ENCODE data around the gene CAND2. TPM values are rescaled to one million over a fixed set of nuclear protein-coding genes. Genes with fewer than 3 reads are reported as not detected.
"Not testable (repeated sequence)": the region's sequence is repeated elsewhere in the genome, so short reads cannot be mapped to it uniquely, and the experiment has no call there.

CAND2 gene
- total RNA-seq, 1 donor from 2014 or later = 14.0 TPM

GRCh38 chr3:12838179-12838965, 41.9 kb downstream of the CAND2 start:
- DNase-seq (ENCODE audit: low spot score in 2 of 2, unreplicated experiment in 2 of 2) = no peak

DNA sequence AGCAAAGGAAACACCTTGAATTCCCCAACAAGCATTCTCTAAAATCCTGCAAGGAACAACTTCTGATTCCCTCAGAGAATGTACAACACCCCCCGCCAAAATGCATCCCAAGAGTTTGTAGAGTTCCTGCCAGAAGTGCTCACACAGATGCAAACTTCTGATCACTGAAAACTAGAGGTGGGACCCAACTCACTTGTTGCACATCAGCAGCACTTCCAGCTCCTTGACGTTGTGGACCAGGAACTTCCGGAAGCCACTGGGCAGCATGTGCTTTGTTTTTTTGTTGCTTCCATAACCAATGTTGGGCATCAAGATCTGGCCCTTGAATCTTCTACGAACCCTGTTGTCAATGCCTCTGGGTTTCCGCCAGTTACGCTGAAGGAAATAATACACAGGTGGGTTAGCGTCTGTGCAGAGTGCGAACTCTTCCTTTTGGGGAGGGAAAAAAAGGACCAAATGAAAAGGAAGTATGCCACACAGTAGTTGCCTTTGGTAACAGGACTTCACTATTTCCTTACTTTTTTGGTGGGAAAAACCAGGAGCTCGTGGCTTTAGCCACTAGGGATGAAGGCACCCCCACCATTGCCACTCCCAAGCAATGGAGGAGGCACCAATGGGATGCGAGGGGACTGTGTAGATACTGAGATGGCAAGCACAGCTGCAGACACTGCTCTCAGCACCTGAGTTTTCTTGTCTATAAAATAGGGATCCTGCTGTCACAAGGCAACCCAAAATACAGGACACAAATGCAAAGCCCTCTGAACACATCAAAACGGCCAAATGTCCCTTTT, 42.9 kb downstream of the CAND2 start:
- DNase-seq (ENCODE audit: low spot score in 2 of 2, unreplicated experiment in 2 of 2) = no peak
- peaks cover 37% of the 10 kb centered on the region for H3K4me1 Mint-ChIP-seq
- H3K27ac Mint-ChIP-seq = peak overlapping the region; percentile 100
- H3K36me3 Mint-ChIP-seq = peaks cover 29% of the 10 kb centered on the region
- TF ChIP-seq, protein P1, sequence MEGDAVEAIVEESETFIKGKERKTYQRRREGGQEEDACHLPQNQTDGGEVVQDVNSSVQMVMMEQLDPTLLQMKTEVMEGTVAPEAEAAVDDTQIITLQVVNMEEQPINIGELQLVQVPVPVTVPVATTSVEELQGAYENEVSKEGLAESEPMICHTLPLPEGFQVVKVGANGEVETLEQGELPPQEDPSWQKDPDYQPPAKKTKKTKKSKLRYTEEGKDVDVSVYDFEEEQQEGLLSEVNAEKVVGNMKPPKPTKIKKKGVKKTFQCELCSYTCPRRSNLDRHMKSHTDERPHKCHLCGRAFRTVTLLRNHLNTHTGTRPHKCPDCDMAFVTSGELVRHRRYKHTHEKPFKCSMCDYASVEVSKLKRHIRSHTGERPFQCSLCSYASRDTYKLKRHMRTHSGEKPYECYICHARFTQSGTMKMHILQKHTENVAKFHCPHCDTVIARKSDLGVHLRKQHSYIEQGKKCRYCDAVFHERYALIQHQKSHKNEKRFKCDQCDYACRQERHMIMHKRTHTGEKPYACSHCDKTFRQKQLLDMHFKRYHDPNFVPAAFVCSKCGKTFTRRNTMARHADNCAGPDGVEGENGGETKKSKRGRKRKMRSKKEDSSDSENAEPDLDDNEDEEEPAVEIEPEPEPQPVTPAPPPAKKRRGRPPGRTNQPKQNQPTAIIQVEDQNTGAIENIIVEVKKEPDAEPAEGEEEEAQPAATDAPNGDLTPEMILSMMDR (IDR thresholded peaks at IDR 0.05; ENCODE audit: unreplicated experiment) = no peak
- no peaks in the 10 kb centered on the region for H3K9me3 Mint-ChIP-seq
- H3K4me3 Mint-ChIP-seq = peak overlapping the region; percentile 100
- no peaks in the 10 kb centered on the region for H3K27me3 Mint-ChIP-seq (ENCODE audit: low read depth)

More at GRCh38 chr3:12838179-12838965, 41.9 kb downstream of the CAND2 start:
- peaks cover 35% of the 10 kb centered on the region for H3K36me3 Mint-ChIP-seq
- peak overlapping the region; percentile 100 for H3K4me3 Mint-ChIP-seq
- H3K27me3 Mint-ChIP-seq (ENCODE audit: low read depth) = no peaks in the 10 kb centered on the region
- peak overlapping the region; percentile 62 for H3K27ac Mint-ChIP-seq
- peaks cover 37% of the 10 kb centered on the region for H3K4me1 Mint-ChIP-seq
- H3K9me3 Mint-ChIP-seq = no peaks in the 10 kb centered on the region
- TF ChIP-seq, protein P1 (IDR thresholded peaks at IDR 0.05; ENCODE audit: unreplicated experiment) = no peak

- H3K4me1 Mint-ChIP-seq = peaks cover 37% of the 10 kb centered on the region
- not testable (repeated sequence) for H3K9me3 Mint-ChIP-seq
These were observed 43.7 kb downstream of the CAND2 start for GRCh38 chr3:12840148-12840547.

GRCh38 chr3:12840591-12841148, 44.2 kb downstream of the CAND2 start:
- peak overlapping the region; percentile 100 for H3K27ac Mint-ChIP-seq
- peak in 1 of 2 experiments; percentile 51 for DNase-seq (ENCODE audit: low spot score in 2 of 2, unreplicated experiment in 2 of 2)
- peaks cover 37% of the 10 kb centered on the region for H3K4me1 Mint-ChIP-seq
- peaks cover 24% of the 10 kb centered on the region for H3K36me3 Mint-ChIP-seq
- H3K9me3 Mint-ChIP-seq = no peaks in the 10 kb centered on the region
- no peaks in the 10 kb centered on the region for H3K27me3 Mint-ChIP-seq (ENCODE audit: low read depth)
- TF ChIP-seq, protein P1 (IDR thresholded peaks at IDR 0.05; ENCODE audit: unreplicated experiment) = no peak
- peak overlapping the region; percentile 100 for H3K4me3 Mint-ChIP-seq

More at GRCh38 chr3:12840148-12840547, 43.7 kb downstream of the CAND2 start:
- Mint-ChIP-seq H3K4me3 (peak overlapping the region; percentile 100), H3K36me3 (peaks cover 27% of the 10 kb centered on the region), H3K27ac (peak overlapping the region; percentile 100)
- DNase-seq (ENCODE audit: low spot score in 2 of 2, unreplicated experiment in 2 of 2); H3K27me3 Mint-ChIP-seq (ENCODE audit: low read depth): not testable (repeated sequence)

DNA sequence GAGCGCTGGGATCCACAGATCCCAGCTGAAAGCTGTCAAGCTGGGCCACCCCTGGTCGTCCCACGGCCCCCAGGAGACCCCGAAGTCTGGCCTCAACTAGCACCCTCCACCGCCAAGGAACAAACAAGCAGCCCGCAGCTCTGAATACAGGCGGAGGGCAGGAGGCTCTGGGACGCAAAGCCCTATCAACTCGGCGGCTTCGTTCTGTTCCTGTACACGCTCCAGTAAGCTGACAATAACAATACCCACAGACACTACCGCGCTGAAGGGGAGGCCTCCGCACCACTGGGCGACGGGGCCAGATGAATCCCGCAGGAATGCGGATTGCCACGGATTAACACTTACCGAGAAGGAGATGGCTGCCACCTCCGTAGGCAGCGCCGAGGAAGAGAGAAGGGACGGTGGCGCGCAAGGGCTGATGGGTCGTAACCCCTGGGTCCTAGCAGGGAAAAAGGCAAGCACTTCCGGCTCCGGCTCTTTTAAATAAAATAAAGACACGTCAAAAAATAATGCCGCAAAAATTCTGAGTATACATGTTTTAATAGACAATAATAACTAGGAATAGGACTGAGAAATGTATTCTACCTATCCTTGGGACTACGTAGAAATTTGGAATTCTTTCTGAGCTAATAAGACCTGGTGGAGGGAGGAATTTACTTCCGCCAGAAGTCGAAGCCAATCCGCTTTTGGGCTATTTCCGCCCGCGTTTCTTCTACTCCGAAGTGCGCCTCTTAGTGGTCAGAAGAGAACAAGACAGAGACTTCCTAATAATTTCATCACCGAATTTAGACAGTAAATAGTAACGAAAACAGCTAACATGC, 44.9 kb downstream of the CAND2 start, which contains the start of gene RPL32:
Gene RPL32 (minus strand): TSS at position 417 of the 821 bp plus-strand sequence. CDS start 1,328 bp downstream, outside the sequence.
- Mint-ChIP-seq H3K36me3 (peaks cover 20% of the 10 kb centered on the region), H3K27ac (peak within 1 kb of the TSS; percentile 100), H3K9me3 (no peaks in the 10 kb centered on the region), H3K4me1 (peaks cover 37% of the 10 kb centered on the region), H3K27me3 (ENCODE audit: low read depth) (no peaks in the 10 kb centered on the region), H3K4me3 (peak within 1 kb of the TSS; percentile 100)
- TF ChIP-seq, protein P1 (IDR thresholded peaks at IDR 0.05; ENCODE audit: unreplicated experiment) = peak; percentile 82
- peak; percentile 68 to 83 for DNase-seq (ENCODE audit: low spot score in 2 of 2, unreplicated experiment in 2 of 2)
